NT2/D1 (cell line): ENCODE measurements around the gene CCDC15.

Experiments used
- DNase-seq: peaks from one replicate; pipeline ENCODE4 v3.0.0-alpha.2; 2011; ENCODE audit warnings: low read depth, low spot score
- H3K27me3 ChIP-seq: 2 replicates; pipeline ENCODE4 v1.6.0; 2011; ENCODE audit warnings: mild to moderate bottlenecking; ENCODE audit not compliant: insufficient read length, insufficient read depth
- H3K36me3 ChIP-seq: 2 replicates; pipeline ENCODE4 v1.6.1; 2011; ENCODE audit warnings: mild to moderate bottlenecking, low read length, mixed read lengths; ENCODE audit not compliant: insufficient read depth, insufficient read length
- H3K4me1 ChIP-seq: 2 replicates; pipeline ENCODE4 v1.5.1; 2011; ENCODE audit not compliant: insufficient read depth, insufficient read length
- H3K4me3 ChIP-seq: 2 replicates; pipeline ENCODE4 v1.5.1; 2011; ENCODE audit warnings: low read depth; ENCODE audit not compliant: insufficient read length
- H3K9ac ChIP-seq: 2 replicates; pipeline ENCODE4 v1.6.0; 2011; ENCODE audit warnings: low read depth; ENCODE audit not compliant: insufficient read length
- H3K9me3 ChIP-seq: 2 replicates; pipeline ENCODE4 v1.5.1; 2011; ENCODE audit warnings: mild to moderate bottlenecking, low read length; ENCODE audit not compliant: insufficient read depth
- SUZ12 ChIP-seq: IDR thresholded peaks from 2 replicates; pipeline ENCODE4 v1.6.1; 2011; ENCODE audit not compliant: insufficient read length, insufficient read depth; ENCODE audit errors: extremely low read depth
- YY1 ChIP-seq: IDR thresholded peaks from 2 replicates; pipeline ENCODE4 v1.6.1; 2011; ENCODE audit not compliant: insufficient read length, insufficient read depth
- ZNF274 ChIP-seq: IDR thresholded peaks from 2 replicates; pipeline ENCODE4 v1.6.1; 2011; ENCODE audit warnings: mild to moderate bottlenecking, low read depth, low read length

Gene CCDC15

DNA sequence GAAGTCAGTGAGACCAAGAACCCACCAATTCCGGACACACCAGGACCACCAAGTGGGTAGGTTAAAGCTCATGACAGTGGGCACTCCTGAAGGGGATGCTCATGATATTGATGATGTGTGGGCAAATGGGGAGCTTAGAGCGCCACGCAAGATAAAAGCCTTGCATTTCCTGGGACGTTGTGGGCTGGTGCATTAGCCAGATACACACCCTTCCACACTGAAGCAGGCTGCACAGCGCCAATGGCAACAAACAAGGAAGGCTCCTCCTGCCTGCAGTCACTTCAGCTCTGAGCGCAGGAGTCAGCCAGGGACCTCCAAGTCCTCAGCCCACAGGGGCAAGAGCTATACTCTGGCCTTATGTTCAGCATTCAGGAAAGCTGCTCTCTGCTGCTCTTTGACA, 136.8 kb downstream of the CCDC15 start:
- Histone ChIP-seq H3K4me3 (no peak overlapping the region), H3K4me1 (peaks cover 12% of the 10 kb centered on the region), H3K9ac (no peak overlapping the region), H3K36me3 (peaks cover 2% of the 10 kb centered on the region), H3K9me3 (no peaks in the 10 kb centered on the region), H3K27me3 (no peaks in the 10 kb centered on the region)
- DNase-seq = no peak
- no peak for TF ChIP-seq YY1
- no peak for TF ChIP-seq ZNF274
- no peak for TF ChIP-seq SUZ12
